Activated gamma-delta T cell treated with Interleukin-2 at 50 U/mL for 16 hours (primary cell): Measurements from ENCODE around the gene KRAS.
"Not testable (repeated sequence)": the region's sequence is repeated elsewhere in the genome, so short reads cannot be mapped to it uniquely, and the experiment has no call there.

ENCODE experiments used
- DNase-seq: peaks from one replicate; pipeline ENCODE4 v3.0.0-alpha.2; 2020

Gene KRAS

GRCh38 chr12:25250744-25251730, at the start of gene KRAS:
KRAS (minus strand) TSS chr12:25250929.
- peak; percentile 89 for DNase-seq

- DNase-seq = no peak
Observed at GRCh38 chr12:25296381-25296780, 45.7 kb upstream of the KRAS start.

- no peak for DNase-seq
Observed at GRCh38 chr12:25295361-25295760, 44.6 kb upstream of the KRAS start.

GRCh38 chr12:25293653-25294052, 42.9 kb upstream of the KRAS start:
- no peak for DNase-seq

- not testable (repeated sequence) for DNase-seq
Observed at GRCh38 chr12:25292810-25293221, 42.1 kb upstream of the KRAS start.

- no peak for DNase-seq
Observed at GRCh38 chr12:25287610-25288009, 36.9 kb upstream of the KRAS start.

GRCh38 chr12:25286837-25287236, 36.1 kb upstream of the KRAS start:
- no peak for DNase-seq

GRCh38 chr12:25284024-25284423, 33.3 kb upstream of the KRAS start:
- no peak for DNase-seq

GRCh38 chr12:25283006-25283405, 32.3 kb upstream of the KRAS start:
- DNase-seq = no peak

- DNase-seq = no peak
Observed at GRCh38 chr12:25280082-25280481, 29.4 kb upstream of the KRAS start.

- DNase-seq = no peak
Observed at GRCh38 chr12:25278269-25278668, 27.5 kb upstream of the KRAS start.

- peak; percentile 16 for DNase-seq
Observed at GRCh38 chr12:25276199-25276937, 25.6 kb upstream of the KRAS start.

GRCh38 chr12:25271486-25272098, 20.9 kb upstream of the KRAS start:
- no peak for DNase-seq

- DNase-seq = no peak
Observed at GRCh38 chr12:25269701-25270100, 19.0 kb upstream of the KRAS start.

GRCh38 chr12:25266497-25266896, 15.8 kb upstream of the KRAS start:
- no peak for DNase-seq

GRCh38 chr12:25264862-25265261, 14.1 kb upstream of the KRAS start:
- no peak for DNase-seq

- no peak for DNase-seq
Observed at GRCh38 chr12:25264114-25264513, 13.4 kb upstream of the KRAS start.

- no peak for DNase-seq
Observed at GRCh38 chr12:25263594-25263993, 12.9 kb upstream of the KRAS start.

GRCh38 chr12:25262389-25263074, 11.8 kb upstream of the KRAS start:
- no peak for DNase-seq

- no peak for DNase-seq
Observed at GRCh38 chr12:25257590-25258324, 7.0 kb upstream of the KRAS start.

GRCh38 chr12:25256826-25257225, 6.1 kb upstream of the KRAS start:
- no peak for DNase-seq

GRCh38 chr12:25256005-25256404, 5.3 kb upstream of the KRAS start:
- DNase-seq = no peak
